Posterior cingulate gyrus (tissue), 11 donors: ENCODE data around the gene IMPA2.

Experiments used
- DNase-seq, 10 donors: peaks; one replicate each; pipeline versions ENCODE4 v3.0.0 to v3.0.0-alpha.2; 2020 to 2021; ENCODE audit warnings: mixed read lengths in 3 of 10
- intact Hi-C: fragments of 100-400 bp; cut with DNase I; formaldehyde crosslinking; loops from one replicate; pipeline ENCODE4 v1.15.1; 2023

The IMPA2 gene

GRCh38 chr18:12001421-12001820, 20.1 kb downstream of the IMPA2 start:
- peak in 2 of 10 donors; percentile 24 to 49 for DNase-seq
- intact Hi-C loops, result no loop called here

GRCh38 chr18:12003894-12004293, 22.6 kb downstream of the IMPA2 start:
- intact Hi-C loops, result no loop called here
- peak in 3 of 10 donors; percentile 8 to 46 (median 31) for DNase-seq

- intact Hi-C loops, result no loop called here
- peak in 3 of 10 donors; percentile 74 to 88 (median 83) for DNase-seq
Observed at GRCh38 chr18:12005538-12006487, 24.5 kb downstream of the IMPA2 start.

GRCh38 chr18:12006488-12006840, 25.2 kb downstream of the IMPA2 start:
- intact Hi-C loops, result no loop called here
- DNase-seq, result peak in 2 of 10 donors; percentile 37 to 61

GRCh38 chr18:12007063-12007462, 25.8 kb downstream of the IMPA2 start:
- intact Hi-C loops, result no loop called here
- DNase-seq, result peak in 3 of 10 donors; percentile 37 to 67 (median 49)

- peak in 2 of 10 donors; percentile 29 to 43 for DNase-seq
- intact Hi-C loops, result no loop called here
Observed at GRCh38 chr18:12008181-12008767, 27.0 kb downstream of the IMPA2 start.

GRCh38 chr18:12008842-12009580, 27.7 kb downstream of the IMPA2 start:
- intact Hi-C loops, result no loop called here

GRCh38 chr18:12009581-12010140, 28.4 kb downstream of the IMPA2 start:
- intact Hi-C loops, result no loop called here
- peak in 2 of 10 donors; percentile 6 to 57 for DNase-seq

More at GRCh38 chr18:12008842-12009580, 27.7 kb downstream of the IMPA2 start:
- DNase-seq, result peak in 2 of 10 donors; percentile 20 to 47

GRCh38 chr18:12010187-12010802, 29.0 kb downstream of the IMPA2 start:
- peak in 2 of 10 donors; percentile 52 to 59 for DNase-seq
- intact Hi-C loops, result no loop called here

GRCh38 chr18:12011199-12011956, 30.1 kb downstream of the IMPA2 start:
- DNase-seq, result peak in 2 of 10 donors; percentile 59 to 68
- intact Hi-C loops, result no loop called here

GRCh38 chr18:12011957-12012549, 30.7 kb downstream of the IMPA2 start:
- DNase-seq, result peak in 2 of 10 donors; percentile 59 to 62
- intact Hi-C loops, result no loop called here

GRCh38 chr18:12012697-12013096, 31.4 kb downstream of the IMPA2 start:
- intact Hi-C loops, result no loop called here
- peak in 2 of 10 donors; percentile 6 to 25 for DNase-seq

GRCh38 chr18:12013186-12013916, 32.0 kb downstream of the IMPA2 start:
- intact Hi-C loops, result no loop called here
- DNase-seq, result peak in 2 of 10 donors; percentile 58 to 62

- DNase-seq, result peak in 2 of 10 donors; percentile 44 to 80
- intact Hi-C loops, result no loop called here
Observed at GRCh38 chr18:12014086-12014485, 32.8 kb downstream of the IMPA2 start.

GRCh38 chr18:12014521-12015415, 33.5 kb downstream of the IMPA2 start:
- intact Hi-C loops, result no loop called here
- DNase-seq, result peak in 2 of 10 donors; percentile 46 to 72

- peak in 3 of 10 donors; percentile 37 to 83 (median 71) for DNase-seq
- intact Hi-C loops, result no loop called here
Observed at GRCh38 chr18:12015416-12016062, 34.2 kb downstream of the IMPA2 start.

GRCh38 chr18:12017081-12017480, 35.8 kb downstream of the IMPA2 start:
- intact Hi-C loops, result no loop called here
- DNase-seq, result peak in 2 of 10 donors; percentile 50 to 58
